CD14-positive monocyte (primary cell): ENCODE measurements around the gene SNX32. TPM values are rescaled to one million over a fixed set of nuclear protein-coding genes. Genes with fewer than 3 reads are reported as not detected.

Source experiments
- DNase-seq, 3 donors: peaks; one replicate each; pipeline ENCODE4 v3.0.0-alpha.2; 2011 to 2022
- H2AFZ ChIP-seq: 2 replicates; pipeline ENCODE4 v1.6.0; 2012; ENCODE audit warnings: mild to moderate bottlenecking, low read depth, low read length, inconsistent platforms; ENCODE audit not compliant: insufficient read depth, poor library complexity, severe bottlenecking
- H3K27ac ChIP-seq, 2 donors: 1 replicate in 1 of 2; 2 replicates in 1 of 2; pipeline ENCODE4 v1.5.1; 2012 to 2013; ENCODE audit warnings: low read length in 2 of 2, control low read depth in 1 of 2, inconsistent platforms in 1 of 2, low read depth in 1 of 2, mild to moderate bottlenecking in 1 of 2
- H3K27me3 ChIP-seq, 2 donors: one replicate each; pipeline versions ENCODE4 v1.6.0 to v1.6.1; 2011 to 2013; ENCODE audit warnings: low read length in 2 of 2; ENCODE audit not compliant: control insufficient read depth in 2 of 2, insufficient read depth in 2 of 2
- H3K36me3 ChIP-seq, 2 donors: replicated peaks in 1 of 2; 1 replicate in 1 of 2; 2 replicates in 1 of 2; pipeline versions ENCODE4 v1.5.1 to v1.6.1; 2012 to 2013; ENCODE audit warnings: low read length in 2 of 2, control low read depth in 1 of 2, inconsistent platforms in 1 of 2, mild to moderate bottlenecking in 1 of 2; ENCODE audit not compliant: insufficient read depth in 2 of 2, control insufficient read depth in 1 of 2
- H3K4me1 ChIP-seq, 2 donors: 1 replicate in 1 of 2; 2 replicates in 1 of 2; pipeline versions ENCODE4 v1.5.1 to v1.6.1; 2012 to 2013; ENCODE audit warnings: low read length in 2 of 2, control low read depth in 1 of 2, inconsistent platforms in 1 of 2, mild to moderate bottlenecking in 1 of 2, moderate library complexity in 1 of 2; ENCODE audit not compliant: insufficient read depth in 2 of 2, control insufficient read depth in 1 of 2
- H3K4me2 ChIP-seq: replicated peaks from 2 replicates; pipeline ENCODE3; 2012; ENCODE audit warnings: low read length, moderate library complexity, mild to moderate bottlenecking; ENCODE audit not compliant: poor library complexity, severe bottlenecking; ENCODE audit errors: extremely low read depth
- H3K4me3 ChIP-seq, 3 experiments: fragments of 200-600 bp in 1 of 3; sonication (generic) in 1 of 3; replicated peaks in 1 of 3; 1 replicate in 2 of 3; 2 replicates in 1 of 3; pipeline ENCODE4 v1.5.1; 2011 to 2013; ENCODE audit warnings: low read length in 3 of 3, mild to moderate bottlenecking in 3 of 3, control low read depth in 2 of 3, low read depth in 2 of 3, inconsistent platforms in 1 of 3, moderate library complexity in 1 of 3
- H3K79me2 ChIP-seq: 2 replicates; pipeline ENCODE4 v1.6.0; 2012; ENCODE audit warnings: mild to moderate bottlenecking, control low read depth, inconsistent platforms, low read length, moderate library complexity; ENCODE audit not compliant: insufficient read depth
- H3K9ac ChIP-seq: 2 replicates; pipeline ENCODE4 v1.6.0; 2017; ENCODE audit warnings: low read length, mild to moderate bottlenecking; ENCODE audit not compliant: insufficient read depth, poor library complexity, severe bottlenecking
- H3K9me3 ChIP-seq, 2 donors: replicated peaks in 1 of 2; 1 replicate in 1 of 2; 2 replicates in 1 of 2; pipeline versions ENCODE4 v1.5.1 to v1.6.1; 2012 to 2013; ENCODE audit warnings: low read length in 2 of 2, control low read depth in 1 of 2; ENCODE audit not compliant: control insufficient read depth in 1 of 2, insufficient read depth in 1 of 2
- H4K20me1 ChIP-seq: 2 replicates; pipeline ENCODE4 v1.6.0; 2012; ENCODE audit warnings: mild to moderate bottlenecking, low read length, control low read depth, moderate library complexity; ENCODE audit not compliant: insufficient read depth
- H3K27ac Mint-ChIP-seq, 7 donors: one replicate each; pipeline ENCODE4 v1.8.0; 2020; ENCODE audit warnings: mild to moderate bottlenecking in 7 of 7, mixed read lengths in 7 of 7, moderate library complexity in 6 of 7, inconsistent platforms in 2 of 7
- H3K27me3 Mint-ChIP-seq, 3 donors: one replicate each; pipeline ENCODE4 v1.8.0; 2021 to 2022; ENCODE audit warnings: low read depth in 3 of 3, mild to moderate bottlenecking in 3 of 3, mixed read lengths in 3 of 3, moderate library complexity in 3 of 3, inconsistent platforms in 1 of 3
- H3K36me3 Mint-ChIP-seq, 2 donors: one replicate each; pipeline ENCODE4 v1.8.0; 2020; ENCODE audit warnings: mixed read lengths in 2 of 2, inconsistent platforms in 1 of 2, mild to moderate bottlenecking in 1 of 2
- H3K4me1 Mint-ChIP-seq: one replicate; pipeline ENCODE4 v1.8.0; 2020; ENCODE audit warnings: mild to moderate bottlenecking, mixed read lengths
- H3K4me3 Mint-ChIP-seq, 2 donors: one replicate each; pipeline ENCODE4 v1.8.0; 2020; ENCODE audit warnings: mild to moderate bottlenecking in 2 of 2, mixed read lengths in 2 of 2, moderate library complexity in 1 of 2
- H3K9me3 Mint-ChIP-seq, 7 donors: one replicate each; pipeline ENCODE4 v1.8.0; 2020 to 2022; ENCODE audit warnings: mixed read lengths in 7 of 7, mild to moderate bottlenecking in 6 of 7, moderate library complexity in 6 of 7, inconsistent platforms in 2 of 7
- WGBS: methylation state at CpG from one replicate; pipeline ENCODE4 v1.1.5; 2013; ENCODE audit warnings: missing lambda C conversion rate; ENCODE audit not compliant: insufficient coverage; 5-methylcytosine and 5-hydroxymethylcytosine counted together
- intact Hi-C, 2 donors: fragments of 100-400 bp; cut with micrococcal nuclease; formaldehyde crosslinking; loops; one replicate each; pipeline versions ENCODE4 v1.15.0 to v1.15.1; 2023
- polyA plus RNA-seq, 3 donors: library from polyadenylated mRNA; depleted of rRNA in 1 of 3; unstranded in 2 of 3; stranded (reverse) in 1 of 3; fragments of 300-500 nt in 2 of 3; fragments of >200 nt in 1 of 3; fragmentation: Illumina TruSeq in 2 of 3; gene quantifications; 1 replicate in 2 of 3; 2 replicates in 1 of 3; pipeline ENCODE4 v1.2.3, GENCODE V29; 2012 to 2021
- TF ChIP-seq, protein P1 (sequence below): fragments of 200-600 bp; IDR thresholded peaks from one replicate; pipeline ENCODE4 v1.8.0; 2022; ENCODE audit warnings: antibody characterized with exemption, mild to moderate bottlenecking

SNX32 gene
- polyA plus RNA-seq, 3 donors = 0.07 to 0.40 (median 0.12) TPM

DNA sequence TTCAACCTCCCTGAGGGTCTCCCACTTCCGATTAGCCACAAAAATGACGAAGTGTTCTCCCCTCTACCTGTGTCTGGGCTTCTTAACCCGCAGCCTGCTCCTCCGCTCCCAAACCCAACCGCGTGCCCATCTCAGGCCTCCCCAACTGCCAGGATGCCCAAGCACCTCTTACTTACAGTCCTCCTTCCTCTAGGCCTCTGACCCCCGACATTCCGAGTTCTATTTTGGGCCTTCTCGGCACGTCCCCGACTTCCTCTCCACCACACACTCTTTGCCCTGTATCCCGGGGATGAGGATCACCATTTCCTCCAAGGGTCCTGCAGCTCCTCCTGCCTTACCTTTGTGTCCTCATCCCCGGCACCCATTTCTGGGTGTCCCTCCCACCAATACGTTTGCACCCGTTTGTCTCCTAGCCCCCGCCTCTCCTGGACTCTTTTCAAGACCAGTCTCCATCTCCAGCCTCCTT, 26.1 kb downstream of the SNX32 start:
- TF ChIP-seq, protein P1, sequence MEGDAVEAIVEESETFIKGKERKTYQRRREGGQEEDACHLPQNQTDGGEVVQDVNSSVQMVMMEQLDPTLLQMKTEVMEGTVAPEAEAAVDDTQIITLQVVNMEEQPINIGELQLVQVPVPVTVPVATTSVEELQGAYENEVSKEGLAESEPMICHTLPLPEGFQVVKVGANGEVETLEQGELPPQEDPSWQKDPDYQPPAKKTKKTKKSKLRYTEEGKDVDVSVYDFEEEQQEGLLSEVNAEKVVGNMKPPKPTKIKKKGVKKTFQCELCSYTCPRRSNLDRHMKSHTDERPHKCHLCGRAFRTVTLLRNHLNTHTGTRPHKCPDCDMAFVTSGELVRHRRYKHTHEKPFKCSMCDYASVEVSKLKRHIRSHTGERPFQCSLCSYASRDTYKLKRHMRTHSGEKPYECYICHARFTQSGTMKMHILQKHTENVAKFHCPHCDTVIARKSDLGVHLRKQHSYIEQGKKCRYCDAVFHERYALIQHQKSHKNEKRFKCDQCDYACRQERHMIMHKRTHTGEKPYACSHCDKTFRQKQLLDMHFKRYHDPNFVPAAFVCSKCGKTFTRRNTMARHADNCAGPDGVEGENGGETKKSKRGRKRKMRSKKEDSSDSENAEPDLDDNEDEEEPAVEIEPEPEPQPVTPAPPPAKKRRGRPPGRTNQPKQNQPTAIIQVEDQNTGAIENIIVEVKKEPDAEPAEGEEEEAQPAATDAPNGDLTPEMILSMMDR = no peak
- Histone ChIP-seq H2AFZ (peak overlapping the region; percentile 87), H3K4me3 (peak overlapping the region; percentile 59 to 98 (median 92)), H3K4me2 (peak overlapping the region; percentile 96), H4K20me1 (peaks cover 56% of the 10 kb centered on the region), H3K9ac (peak overlapping the region; percentile 86), H3K27ac (peak overlapping the region; percentile 86 to 95), H3K27me3 (no peaks in the 10 kb centered on the region), H3K4me1 (peaks cover 41 to 56% of the 10 kb centered on the region in 2 donors), H3K36me3 (peaks cover 42 to 51% of the 10 kb centered on the region in 2 donors), H3K9me3 (no peaks in the 10 kb centered on the region), H3K79me2 (peaks cover 62% of the 10 kb centered on the region)
- no peak for DNase-seq
- Mint-ChIP-seq H3K27ac (peak overlapping the region; percentile 91 to 99 (median 97)), H3K36me3 (peaks cover 37 to 54% of the 10 kb centered on the region in 2 donors), H3K9me3 (peaks cover 0 to 5% (median 0%) of the 10 kb centered on the region in 7 donors), H3K27me3 (peaks cover 0 to 2% (median 1%) of the 10 kb centered on the region in 3 donors), H3K4me3 (peak overlapping the region; percentile 91 to 96), H3K4me1 (peaks cover 43% of the 10 kb centered on the region)
- under 1% methylated on average over 15 of the region's 16 CpGs for WGBS
- intact Hi-C loops = loop anchor here in 1 of 2 donors (2.0 kb wide), 1 partner anchor 13 kb away; the partner anchor contains the start of gene EFEMP2

DNA sequence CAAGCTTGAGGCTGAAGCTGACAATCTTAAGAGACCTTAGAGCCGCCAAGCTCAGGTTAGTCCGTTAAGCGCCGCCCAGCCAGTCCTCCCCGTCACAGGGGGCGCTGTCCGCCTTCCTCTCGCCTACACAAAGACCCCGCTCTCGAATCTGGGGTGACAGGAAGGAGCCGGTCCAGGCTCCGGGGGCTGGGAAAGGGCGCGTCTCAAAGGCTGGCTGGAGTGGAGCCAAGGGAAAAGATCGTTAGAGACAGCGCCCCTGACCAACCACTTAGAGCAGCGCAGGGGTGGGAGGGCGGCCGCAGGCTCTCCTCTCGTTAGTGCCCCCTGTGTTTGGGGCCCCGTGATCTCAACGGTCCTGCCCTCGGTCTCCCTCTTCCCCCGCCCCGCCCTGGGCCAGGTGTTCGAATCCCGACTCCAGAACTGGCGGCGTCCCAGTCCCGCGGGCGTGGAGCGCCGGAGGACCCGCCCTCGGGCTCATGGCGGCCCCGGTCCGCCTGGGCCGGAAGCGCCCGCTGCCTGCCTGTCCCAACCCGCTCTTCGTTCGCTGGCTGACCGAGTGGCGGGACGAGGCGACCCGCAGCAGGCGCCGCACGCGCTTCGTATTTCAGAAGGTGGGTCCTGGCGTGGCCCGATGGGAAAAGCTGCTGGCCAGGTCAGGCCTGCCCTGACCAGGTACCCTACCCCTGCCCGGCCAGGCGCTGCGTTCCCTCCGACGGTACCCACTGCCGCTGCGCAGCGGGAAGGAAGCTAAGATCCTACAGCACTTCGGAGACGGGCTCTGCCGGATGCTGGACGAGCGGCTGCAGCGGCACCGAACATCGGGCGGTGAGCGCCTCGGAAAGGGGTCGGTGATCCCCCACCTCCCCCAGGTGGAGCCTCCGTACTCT, 26.8 kb downstream of the SNX32 start, which contains the start of gene MUS81:
Gene MUS81 (plus strand): TSS at position 156 of the 887 bp plus-strand sequence. CDS start 321 bp downstream, at position 477.
- H3K27me3 Mint-ChIP-seq = peaks cover 0 to 2% (median 1%) of the 10 kb centered on the region in 3 donors
- peaks cover 0 to 5% (median 0%) of the 10 kb centered on the region in 7 donors for H3K9me3 Mint-ChIP-seq
- H3K27ac ChIP-seq = peak within 1 kb of the TSS; percentile 86 to 95
- H3K27ac Mint-ChIP-seq = peak within 1 kb of the TSS; percentile 91 to 99 (median 97)
- H3K9ac ChIP-seq = peak within 1 kb of the TSS; percentile 86
- no peaks in the 10 kb centered on the region for H3K9me3 ChIP-seq
- H3K4me3 Mint-ChIP-seq = peak within 1 kb of the TSS; percentile 91 to 96
- peaks cover 52% of the 10 kb centered on the region for H4K20me1 ChIP-seq
- WGBS = under 1% methylated on average over 72 of the region's 78 CpGs
- H3K36me3 Mint-ChIP-seq = peaks cover 38 to 54% of the 10 kb centered on the region in 2 donors
- peaks cover 41 to 49% of the 10 kb centered on the region in 2 donors for H3K4me1 ChIP-seq
- H3K4me3 ChIP-seq = peak within 1 kb of the TSS; percentile 59 to 98 (median 92)
- peaks cover 55% of the 10 kb centered on the region for H3K79me2 ChIP-seq
- H3K4me2 ChIP-seq = peak within 1 kb of the TSS; percentile 96
- peak; percentile 86 to 90 (median 89) for DNase-seq
- intact Hi-C loops = no loop called here
- peaks cover 41% of the 10 kb centered on the region for H3K4me1 Mint-ChIP-seq
- peaks cover 42 to 51% of the 10 kb centered on the region in 2 donors for H3K36me3 ChIP-seq
- TF ChIP-seq, protein P1 = peak; percentile 96
- no peaks in the 10 kb centered on the region for H3K27me3 ChIP-seq
- peak within 1 kb of the TSS; percentile 87 for H2AFZ ChIP-seq
